ENCODE measurements around the gene IP6K3. TPM values are rescaled to one million over a fixed set of nuclear protein-coding genes. Genes with fewer than 3 reads are reported as not detected.

IP6K3 gene
- total RNA-seq, 1 donor from 2014 or later, result not detected

DNA sequence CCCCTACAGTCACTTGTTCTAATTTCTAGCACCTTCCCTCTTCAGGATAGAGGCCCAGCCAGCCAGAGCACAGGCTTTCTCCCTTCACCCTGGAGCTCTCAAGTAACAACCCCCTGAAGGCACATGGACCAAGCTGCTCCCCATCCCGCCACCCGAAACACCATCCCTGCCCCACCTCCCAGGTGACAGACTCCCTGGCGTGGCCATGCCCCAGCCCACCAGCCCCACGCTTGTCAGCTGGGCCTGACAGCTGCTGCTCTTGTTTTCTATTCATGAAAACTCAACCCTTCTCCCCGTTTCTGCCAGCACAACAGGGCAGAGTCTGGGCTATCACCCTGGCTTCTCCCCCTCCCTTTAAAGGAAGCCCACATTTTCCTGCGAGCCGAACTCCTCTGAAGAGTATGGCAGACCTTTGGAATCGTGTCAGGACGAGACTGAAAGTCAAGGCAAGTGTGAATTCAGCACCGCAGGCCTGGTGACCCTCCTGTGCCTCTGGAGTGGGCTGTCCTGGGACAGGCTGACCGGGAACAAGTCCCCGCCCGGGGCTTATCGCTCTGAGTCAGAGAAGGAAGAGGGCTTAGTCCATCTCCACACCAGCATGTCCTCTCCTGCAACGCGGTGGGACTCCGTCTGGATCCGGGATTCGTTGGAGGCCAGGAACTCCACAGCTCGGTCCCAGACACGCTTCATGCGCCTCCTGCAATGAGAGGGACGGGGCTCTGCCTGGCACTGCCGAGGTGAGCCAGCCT, 25.6 kb upstream of the IP6K3 start:
- H3K36me3 Mint-ChIP-seq (ENCODE audit: low read depth), result peaks cover 50% of the 10 kb centered on the region
- ATAC-seq (ENCODE audit: low read depth) (no peak), DNase-seq (no peak)
- ChIA-PET CTCF (interaction anchor here (1.0 to 3.9 kb wide), 10 partner anchors 9 to 383 kb away, joined by 3 to 45 read pairs (median 4); partner anchors contain the start of gene UQCC2), POLR2A (interaction anchor here (0.6 to 0.7 kb wide), 2 partner anchors 151 to 1670 kb away, joined by 3 read pairs; partner anchors contain the start of gene ITPR3)
- H3K4me1 Mint-ChIP-seq, result peaks cover 5% of the 10 kb centered on the region
- no peak overlapping the region for H3K27ac Mint-ChIP-seq
- peaks cover 8% of the 10 kb centered on the region for H3K27me3 Mint-ChIP-seq
- H3K9me3 Mint-ChIP-seq, result no peaks in the 10 kb centered on the region
- H3K4me3 Mint-ChIP-seq, result no peak overlapping the region
- intact Hi-C loops (cut with micrococcal nuclease), result no loop called here
- TF ChIP-seq CTCF (IDR thresholded peaks at IDR 0.05), result no peak

- POLR2A ChIA-PET, result interaction anchor here (0.6 to 1.0 kb wide), 3 partner anchors 151 to 1671 kb away, joined by 3 to 7 read pairs (median 3); partner anchors contain the start of gene ITPR3
- CTCF ChIA-PET, result interaction anchor here (0.8 to 3.9 kb wide), 16 partner anchors 9 to 384 kb away, joined by 3 to 45 read pairs (median 4); partner anchors contain the start of genes LEMD2 and UQCC2
- Mint-ChIP-seq H3K4me3 (no peak overlapping the region), H3K4me1 (peaks cover 5% of the 10 kb centered on the region), H3K9me3 (no peaks in the 10 kb centered on the region), H3K27ac (no peak overlapping the region), H3K27me3 (peaks cover 14% of the 10 kb centered on the region), H3K36me3 (ENCODE audit: low read depth) (peaks cover 41% of the 10 kb centered on the region)
- intact Hi-C loops (cut with micrococcal nuclease), result loop anchor here (1.0 kb wide), 2 partner anchors 17 to 383 kb away; no protein-coding TSS in a partner anchor
- DNase-seq, result peak; percentile 65
- ATAC-seq (ENCODE audit: low read depth), result peak; percentile 78
- peak; percentile 91 for TF ChIP-seq CTCF (IDR thresholded peaks at IDR 0.05)
Observed at GRCh38 chr6:33771146-33772081, 24.7 kb upstream of the IP6K3 start.

GRCh38 chr6:33770833-33771145, 24.1 kb upstream of the IP6K3 start:
- intact Hi-C loops (cut with micrococcal nuclease), result loop anchor here (1.0 kb wide), 2 partner anchors 18 to 384 kb away; no protein-coding TSS in a partner anchor
- DNase-seq (no peak), ATAC-seq (ENCODE audit: low read depth) (no peak)
- H3K27me3 Mint-ChIP-seq, result peaks cover 16% of the 10 kb centered on the region
- H3K4me3 Mint-ChIP-seq, result no peak overlapping the region
- no peak overlapping the region for H3K27ac Mint-ChIP-seq
- H3K4me1 Mint-ChIP-seq, result peaks cover 5% of the 10 kb centered on the region
- ChIA-PET POLR2A (interaction anchor here (1.0 kb wide), 1 partner anchor 267 kb away, joined by 7 read pairs; no protein-coding TSS in a partner anchor), CTCF (interaction anchor here (0.8 to 3.9 kb wide), 15 partner anchors 9 to 384 kb away, joined by 3 to 45 read pairs (median 4); partner anchors contain the start of genes LEMD2 and UQCC2)
- no peaks in the 10 kb centered on the region for H3K9me3 Mint-ChIP-seq
- no peak for TF ChIP-seq CTCF (IDR thresholded peaks at IDR 0.05)
- peaks cover 35% of the 10 kb centered on the region for H3K36me3 Mint-ChIP-seq (ENCODE audit: low read depth)

GRCh38 chr6:33770124-33770832, 23.6 kb upstream of the IP6K3 start:
- intact Hi-C loops (cut with micrococcal nuclease), result no loop called here
- Mint-ChIP-seq H3K27ac (no peak overlapping the region), H3K27me3 (peaks cover 16% of the 10 kb centered on the region), H3K36me3 (ENCODE audit: low read depth) (peaks cover 30% of the 10 kb centered on the region), H3K4me1 (peaks cover 5% of the 10 kb centered on the region), H3K9me3 (no peaks in the 10 kb centered on the region), H3K4me3 (no peak overlapping the region)
- TF ChIP-seq CTCF (IDR thresholded peaks at IDR 0.05), result no peak
- ChIA-PET CTCF (interaction anchor here (0.6 to 3.9 kb wide), 10 partner anchors 9 to 385 kb away, joined by 3 to 45 read pairs (median 4); partner anchors contain the start of gene LEMD2), POLR2A (interaction anchor here (1.0 to 1.3 kb wide), 2 partner anchors 59 to 267 kb away, joined by 4 to 7 read pairs; partner anchors contain the start of gene UQCC2)
- ATAC-seq (ENCODE audit: low read depth), result no peak
- DNase-seq, result no peak
